GM12891 (cell line): ENCODE data around the gene HEBP2.

Source experiments
- PAX5 ChIP-seq: IDR thresholded peaks from 2 replicates; pipeline ENCODE4 v1.6.1; 2011; ENCODE audit warnings: low read length, moderate library complexity, mild to moderate bottlenecking; ENCODE audit not compliant: insufficient read depth, severe bottlenecking
- POLR2A ChIP-seq: IDR thresholded peaks from 2 replicates; pipeline ENCODE4 v1.6.1; 2011; ENCODE audit warnings: low read depth, low read length, control low read depth
- POLR2AphosphoS5 ChIP-seq: IDR thresholded peaks from 2 replicates; pipeline ENCODE4 v1.6.1; 2011; ENCODE audit warnings: low read depth, low read length, control low read depth
- SPI1 ChIP-seq: IDR thresholded peaks from 2 replicates; pipeline ENCODE4 v1.6.1; 2011; ENCODE audit warnings: low read depth, low read length, control low read depth

DNA sequence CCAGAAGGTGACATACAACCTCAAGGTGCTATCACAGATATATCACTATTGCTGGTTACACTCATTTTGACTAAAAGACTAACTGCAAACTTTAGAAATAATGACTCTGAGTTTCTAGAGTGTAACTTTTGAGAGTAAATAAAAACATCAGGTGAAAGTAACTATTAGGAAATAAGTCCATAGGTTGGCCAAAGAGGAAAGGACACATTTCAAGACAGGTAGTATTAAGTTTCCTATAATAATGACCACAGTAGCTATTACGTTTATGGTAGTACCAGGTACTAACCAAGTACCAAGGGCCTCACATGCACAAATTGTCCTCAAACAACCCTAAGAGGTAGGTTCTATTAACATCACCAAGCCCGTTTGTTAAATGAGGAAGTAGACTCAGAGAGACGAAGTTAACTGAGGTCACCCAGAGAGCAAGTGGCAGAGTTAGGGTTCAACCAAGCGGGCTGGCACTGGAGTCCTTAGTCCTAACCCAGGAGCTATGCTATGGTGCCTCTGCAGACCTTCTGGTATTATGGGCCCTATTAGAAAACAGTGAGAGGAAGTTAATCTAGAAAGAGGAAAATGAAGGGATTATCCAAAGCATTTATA lies 36.8 kb downstream of the HEBP2 start:
- TF ChIP-seq POLR2A = no peak
- TF ChIP-seq PAX5 = no peak
- TF ChIP-seq POLR2AphosphoS5 = no peak
- TF ChIP-seq SPI1 = 0 out of 2 replicates have a peak, but pooled peaks have one; percentile 19
